22Rv1 (cell line): ENCODE measurements around the gene PAAF1.
"Not testable (repeated sequence)": the region's sequence is repeated elsewhere in the genome, so short reads cannot be mapped to it uniquely, and the experiment has no call there.

Experiments used
- H3K27ac ChIP-seq: fragments of 450-650 bp; 2 replicates; pipeline ENCODE4 v1.5.1; 2017
- ZFX ChIP-seq: fragments of 450-650 bp; IDR thresholded peaks from 2 replicates; pipeline ENCODE4 v1.6.1; 2017; ENCODE audit warnings: antibody characterized with exemption, borderline replicate concordance
- TF ChIP-seq, protein P1 (sequence below): fragments of 450-650 bp; IDR thresholded peaks from 2 replicates; pipeline ENCODE4 v1.5.1; 2017; ENCODE audit warnings: mild to moderate bottlenecking

Gene PAAF1

DNA sequence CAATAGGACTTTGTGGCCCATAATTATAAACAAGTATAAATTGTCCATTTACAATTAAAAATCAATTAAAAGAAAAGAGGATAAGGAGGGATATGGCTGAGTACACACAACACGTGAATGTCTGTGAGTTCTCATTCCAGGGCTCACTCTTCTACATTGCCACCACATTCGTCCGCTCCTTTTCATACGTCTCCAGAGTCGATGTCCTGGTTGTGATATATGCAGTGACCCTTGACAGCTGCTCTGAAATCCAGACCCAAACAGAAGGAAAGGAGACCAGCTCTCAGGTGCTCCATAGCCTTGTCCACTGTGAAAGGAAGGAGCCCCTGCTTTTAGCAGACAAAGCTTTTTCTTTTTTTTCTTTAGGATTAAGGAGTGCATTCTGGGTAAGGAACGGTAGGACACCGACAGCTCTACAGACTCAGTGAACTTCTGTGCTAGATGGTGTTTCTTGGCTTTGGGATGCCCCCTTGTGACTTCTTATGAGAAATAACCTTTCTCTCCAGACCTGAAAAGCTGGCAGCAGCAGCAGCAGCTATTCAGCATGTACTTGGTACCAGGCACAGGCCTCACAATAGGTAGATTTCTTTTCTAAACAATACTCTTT is 54.3 kb downstream of the PAAF1 start:
- H3K27ac ChIP-seq = no peak overlapping the region
- TF ChIP-seq, protein P1, sequence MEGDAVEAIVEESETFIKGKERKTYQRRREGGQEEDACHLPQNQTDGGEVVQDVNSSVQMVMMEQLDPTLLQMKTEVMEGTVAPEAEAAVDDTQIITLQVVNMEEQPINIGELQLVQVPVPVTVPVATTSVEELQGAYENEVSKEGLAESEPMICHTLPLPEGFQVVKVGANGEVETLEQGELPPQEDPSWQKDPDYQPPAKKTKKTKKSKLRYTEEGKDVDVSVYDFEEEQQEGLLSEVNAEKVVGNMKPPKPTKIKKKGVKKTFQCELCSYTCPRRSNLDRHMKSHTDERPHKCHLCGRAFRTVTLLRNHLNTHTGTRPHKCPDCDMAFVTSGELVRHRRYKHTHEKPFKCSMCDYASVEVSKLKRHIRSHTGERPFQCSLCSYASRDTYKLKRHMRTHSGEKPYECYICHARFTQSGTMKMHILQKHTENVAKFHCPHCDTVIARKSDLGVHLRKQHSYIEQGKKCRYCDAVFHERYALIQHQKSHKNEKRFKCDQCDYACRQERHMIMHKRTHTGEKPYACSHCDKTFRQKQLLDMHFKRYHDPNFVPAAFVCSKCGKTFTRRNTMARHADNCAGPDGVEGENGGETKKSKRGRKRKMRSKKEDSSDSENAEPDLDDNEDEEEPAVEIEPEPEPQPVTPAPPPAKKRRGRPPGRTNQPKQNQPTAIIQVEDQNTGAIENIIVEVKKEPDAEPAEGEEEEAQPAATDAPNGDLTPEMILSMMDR = peak; percentile 56
- no peak for TF ChIP-seq ZFX

GRCh38 chr11:73931951-73932350 is 55.2 kb downstream of the PAAF1 start:
- no peak overlapping the region for H3K27ac ChIP-seq
- TF ChIP-seq, protein P1 = no peak
- no peak for TF ChIP-seq ZFX

- TF ChIP-seq, protein P1 = no peak
- TF ChIP-seq ZFX = no peak
- H3K27ac ChIP-seq = no peak overlapping the region
Observed at GRCh38 chr11:73932781-73933180, 56.0 kb downstream of the PAAF1 start.

GRCh38 chr11:73936047-73936446 is 59.2 kb downstream of the PAAF1 start:
- not testable (repeated sequence) for H3K27ac ChIP-seq

- no peak overlapping the region for H3K27ac ChIP-seq
- TF ChIP-seq, protein P1 = no peak
- TF ChIP-seq ZFX = no peak
Observed at GRCh38 chr11:73939096-73939495, 62.3 kb downstream of the PAAF1 start.

DNA sequence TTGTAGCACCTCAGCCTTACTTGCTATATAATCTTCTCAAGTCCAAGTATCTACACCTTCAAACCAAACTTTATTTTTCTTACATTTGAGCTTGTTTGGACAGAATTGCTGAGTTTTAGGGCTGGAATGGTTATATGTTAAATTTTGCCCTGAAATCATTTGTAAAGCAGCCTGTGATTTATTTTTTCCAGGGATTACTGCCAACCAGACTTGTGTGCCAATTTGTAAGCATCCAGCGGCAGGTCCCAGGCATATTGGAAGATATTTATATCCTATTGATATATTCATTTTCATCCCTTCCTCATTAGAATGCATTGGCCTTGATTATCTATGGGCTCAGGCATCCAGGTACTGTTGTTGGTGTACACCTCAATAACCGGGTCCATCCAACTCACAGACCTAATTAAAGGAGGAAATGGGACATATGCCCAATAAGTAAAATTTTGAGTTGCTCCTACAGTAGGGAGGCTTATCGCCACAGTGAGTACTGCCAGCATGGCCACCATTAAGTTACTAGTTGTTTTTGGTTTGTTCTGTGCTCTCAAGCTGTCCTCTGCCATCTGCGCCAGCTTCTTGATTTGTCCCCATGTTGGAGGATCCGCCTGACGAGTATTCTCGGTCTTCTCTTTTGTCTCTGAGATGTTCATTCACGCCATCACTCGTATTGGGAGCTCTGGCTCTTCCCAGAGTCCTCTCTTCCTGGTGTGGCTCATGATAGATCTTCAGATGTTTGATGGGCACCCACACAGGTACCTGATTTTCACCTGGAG is 64.2 kb downstream of the PAAF1 start:
- H3K27ac ChIP-seq = no peak overlapping the region
- TF ChIP-seq ZFX = no peak
- TF ChIP-seq, protein P1 = no peak

DNA sequence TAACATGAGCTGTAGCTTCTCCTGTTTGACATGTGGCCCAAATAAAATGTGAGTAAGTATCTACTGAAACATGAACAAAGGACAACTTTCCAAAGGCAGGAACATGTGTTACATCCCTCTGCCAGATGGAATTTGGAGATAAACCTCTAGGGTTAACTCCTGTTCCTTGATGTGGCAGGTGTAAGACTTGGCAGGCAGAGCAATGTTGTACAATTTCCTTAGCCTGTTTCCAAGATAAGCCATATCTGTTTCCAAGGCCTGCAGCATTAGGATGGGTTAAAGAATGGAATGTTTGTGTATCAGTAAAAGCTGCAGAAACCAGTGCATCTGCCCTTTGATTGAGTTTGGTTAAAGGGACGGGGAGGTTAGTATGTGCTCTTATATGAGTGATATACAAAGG is 65.2 kb downstream of the PAAF1 start:
- TF ChIP-seq, protein P1 = no peak
- H3K27ac ChIP-seq = no peak overlapping the region

DNA sequence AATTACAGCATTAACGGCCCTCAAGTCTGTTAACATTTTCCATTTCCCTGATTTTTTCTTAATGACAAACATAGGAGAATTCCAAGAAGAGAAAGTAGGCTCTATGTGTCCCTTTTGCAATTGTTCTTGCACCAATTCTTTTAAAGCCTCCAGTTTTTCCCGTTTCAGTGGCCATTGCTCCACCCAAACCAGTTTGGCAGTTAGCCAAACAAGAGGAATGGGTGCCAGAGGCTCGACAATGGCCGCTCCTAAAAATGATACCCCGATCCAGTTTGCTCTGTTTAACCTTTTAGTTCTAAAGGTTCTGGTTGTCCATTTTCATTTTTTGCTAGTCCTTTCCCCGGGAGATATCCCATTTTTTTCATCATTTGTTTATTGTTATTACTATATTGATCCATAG is 67.3 kb downstream of the PAAF1 start:
- no peak for TF ChIP-seq ZFX
- TF ChIP-seq, protein P1 = no peak
- no peak overlapping the region for H3K27ac ChIP-seq
